Uterus (tissue), 4 donors: Measurements from ENCODE around the gene NRXN3. TPM values are rescaled to one million over a fixed set of nuclear protein-coding genes. Genes with fewer than 3 reads are reported as not detected.

Experiments
- DNase-seq, 2 donors: peaks; one replicate each; pipeline ENCODE4 v3.0.0-alpha.2; 2019 to 2020
- H3K27ac ChIP-seq, 2 donors: fragments of 200-600 bp; sonication (generic); 1 replicate in 1 of 2; 2 replicates in 1 of 2; pipeline ENCODE4 v1.5.1; 2016 to 2018
- H3K27me3 ChIP-seq, 2 donors: fragments of 200-600 bp; sonication (generic); one replicate each; pipeline ENCODE4 v1.5.1; 2018 to 2019; ENCODE audit warnings: control low read depth in 1 of 2
- H3K36me3 ChIP-seq, 2 donors: fragments of 200-600 bp; sonication (generic); one replicate each; pipeline ENCODE4 v1.5.1; 2019; ENCODE audit warnings: control low read depth in 1 of 2
- H3K4me1 ChIP-seq, 2 donors: fragments of 200-600 bp; sonication (generic); one replicate each; pipeline ENCODE4 v1.5.1; 2018 to 2019; ENCODE audit warnings: control low read depth in 1 of 2
- H3K4me3 ChIP-seq, 2 donors: fragments of 200-600 bp; sonication (generic); 1 replicate in 1 of 2; 2 replicates in 1 of 2; pipeline ENCODE4 v1.5.1; 2018 to 2019; ENCODE audit warnings: mild to moderate bottlenecking in 1 of 2
- H3K9me3 ChIP-seq, 2 donors: fragments of 200-600 bp; sonication (generic); one replicate each; pipeline ENCODE4 v1.5.1; 2019; ENCODE audit warnings: control low read depth in 1 of 2
- POLR2A ChIP-seq, 2 donors: fragments of 450-650 bp; IDR thresholded peaks; one replicate each; pipeline ENCODE4 v1.6.1; 2016; ENCODE audit warnings: antibody characterized with exemption in 2 of 2, mild to moderate bottlenecking in 1 of 2, moderate library complexity in 1 of 2
- intact Hi-C: fragments of 100-400 bp; cut with DNase I; formaldehyde crosslinking; loops from one replicate; pipeline ENCODE4 v1.15.1; 2023; ENCODE audit warnings: low total_unique reads
- total RNA-seq, 4 donors: library from RNA; depleted of rRNA in 3 of 4; stranded (reverse); fragments of >200 nt in 3 of 4; gene quantifications; one replicate each; pipeline versions ENCODE4 v1.1.0 to v1.2.4, GENCODE V29; 2014 to 2023
- TF ChIP-seq, protein P1 (sequence below), 4 experiments: fragments of 200-600 bp in 2 of 4; fragments of 450-650 bp in 2 of 4; sonication (generic) in 2 of 4; IDR thresholded peaks; one replicate each; pipeline ENCODE4 v1.5.1; 2016 to 2019; ENCODE audit warnings: antibody characterized with exemption in 4 of 4, mild to moderate bottlenecking in 2 of 4, moderate library complexity in 1 of 4
- donor health status: DM: yes; HTN: yes; CAD: no.

NRXN3 gene
- total RNA-seq, 4 donors from 2014 or later: 2.9 to 17.0 (median 4.4) TPM

DNA sequence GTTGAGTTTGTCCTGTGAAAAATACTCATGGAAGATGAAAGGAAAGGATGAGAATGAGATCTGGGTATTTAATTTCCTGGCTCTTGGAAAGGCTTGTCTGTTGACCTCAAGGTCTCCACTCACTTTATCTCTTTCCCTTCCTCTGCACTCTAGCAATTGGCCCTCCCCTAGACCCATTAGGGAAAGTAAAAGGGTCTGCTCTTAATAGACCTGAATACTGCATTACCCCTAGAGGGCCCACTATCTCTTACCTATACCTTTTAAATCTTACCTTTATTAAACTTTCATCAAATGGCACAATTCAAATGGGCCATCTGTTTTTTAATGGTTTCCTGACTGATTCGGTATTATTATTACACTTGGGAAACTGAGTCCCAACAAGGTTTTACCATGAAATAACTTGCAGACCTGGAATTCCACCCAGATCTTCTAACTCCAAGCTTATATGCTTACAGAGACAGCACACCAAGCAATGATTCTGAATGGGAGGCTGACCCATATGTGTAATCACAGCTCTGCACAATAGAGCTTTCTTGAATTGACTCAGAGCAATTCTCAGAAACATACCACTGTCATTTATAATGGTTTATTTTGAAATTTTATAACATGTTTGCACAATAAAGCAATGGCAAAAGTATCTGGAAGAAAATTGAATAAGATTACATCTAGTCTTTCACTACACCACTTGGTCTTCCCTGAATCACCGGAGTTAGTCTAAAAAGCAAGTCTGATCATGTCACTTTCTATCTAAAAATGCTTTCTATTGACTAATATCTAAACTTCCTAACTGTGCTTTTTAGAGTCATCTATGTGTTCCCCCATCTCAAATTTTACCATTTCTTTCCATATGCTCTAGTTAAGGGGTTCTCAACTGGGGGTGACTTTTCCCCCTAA, 618.5 kb downstream of the NRXN3 start:
- Histone ChIP-seq H3K36me3 (no peaks in the 10 kb centered on the region), H3K9me3 (no peaks in the 10 kb centered on the region), H3K27ac (no peak overlapping the region), H3K4me3 (no peak overlapping the region), H3K4me1 (no peaks in the 10 kb centered on the region), H3K27me3 (no peaks in the 10 kb centered on the region)
- DNase-seq: no peak
- intact Hi-C loops: no loop called here
- TF ChIP-seq, protein P1, sequence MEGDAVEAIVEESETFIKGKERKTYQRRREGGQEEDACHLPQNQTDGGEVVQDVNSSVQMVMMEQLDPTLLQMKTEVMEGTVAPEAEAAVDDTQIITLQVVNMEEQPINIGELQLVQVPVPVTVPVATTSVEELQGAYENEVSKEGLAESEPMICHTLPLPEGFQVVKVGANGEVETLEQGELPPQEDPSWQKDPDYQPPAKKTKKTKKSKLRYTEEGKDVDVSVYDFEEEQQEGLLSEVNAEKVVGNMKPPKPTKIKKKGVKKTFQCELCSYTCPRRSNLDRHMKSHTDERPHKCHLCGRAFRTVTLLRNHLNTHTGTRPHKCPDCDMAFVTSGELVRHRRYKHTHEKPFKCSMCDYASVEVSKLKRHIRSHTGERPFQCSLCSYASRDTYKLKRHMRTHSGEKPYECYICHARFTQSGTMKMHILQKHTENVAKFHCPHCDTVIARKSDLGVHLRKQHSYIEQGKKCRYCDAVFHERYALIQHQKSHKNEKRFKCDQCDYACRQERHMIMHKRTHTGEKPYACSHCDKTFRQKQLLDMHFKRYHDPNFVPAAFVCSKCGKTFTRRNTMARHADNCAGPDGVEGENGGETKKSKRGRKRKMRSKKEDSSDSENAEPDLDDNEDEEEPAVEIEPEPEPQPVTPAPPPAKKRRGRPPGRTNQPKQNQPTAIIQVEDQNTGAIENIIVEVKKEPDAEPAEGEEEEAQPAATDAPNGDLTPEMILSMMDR (IDR thresholded peaks at IDR 0.05): no peak
- TF ChIP-seq POLR2A (IDR thresholded peaks at IDR 0.05): no peak

DNA sequence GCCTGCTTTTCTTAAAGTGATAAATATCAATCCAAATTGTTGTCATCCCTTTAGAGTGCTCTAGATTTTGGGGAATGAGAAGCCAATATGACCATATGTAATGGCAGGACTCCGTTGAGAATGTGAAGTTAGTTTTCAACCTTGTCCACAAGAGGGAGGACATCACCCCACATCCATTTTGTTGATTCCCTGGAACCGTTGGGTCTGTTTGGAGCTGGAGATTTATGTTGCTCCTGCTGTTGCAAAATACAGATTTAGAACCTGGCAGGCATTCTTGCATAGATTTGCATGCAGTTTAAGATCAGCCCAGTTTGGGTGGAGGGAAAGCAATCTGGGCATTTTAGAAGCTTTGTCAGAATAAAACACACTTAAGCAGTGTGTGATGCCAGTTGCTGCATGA, 620.1 kb downstream of the NRXN3 start:
- DNase-seq: no peak
- H3K4me3 ChIP-seq: no peak overlapping the region
- H3K4me1 ChIP-seq: no peaks in the 10 kb centered on the region
- intact Hi-C loops: no loop called here
- H3K9me3 ChIP-seq: no peaks in the 10 kb centered on the region
- no peak overlapping the region for H3K27ac ChIP-seq
- no peaks in the 10 kb centered on the region for H3K36me3 ChIP-seq
- no peaks in the 10 kb centered on the region for H3K27me3 ChIP-seq
- TF ChIP-seq, protein P1 (IDR thresholded peaks at IDR 0.05): no peak
- no peak for TF ChIP-seq POLR2A (IDR thresholded peaks at IDR 0.05)

DNA sequence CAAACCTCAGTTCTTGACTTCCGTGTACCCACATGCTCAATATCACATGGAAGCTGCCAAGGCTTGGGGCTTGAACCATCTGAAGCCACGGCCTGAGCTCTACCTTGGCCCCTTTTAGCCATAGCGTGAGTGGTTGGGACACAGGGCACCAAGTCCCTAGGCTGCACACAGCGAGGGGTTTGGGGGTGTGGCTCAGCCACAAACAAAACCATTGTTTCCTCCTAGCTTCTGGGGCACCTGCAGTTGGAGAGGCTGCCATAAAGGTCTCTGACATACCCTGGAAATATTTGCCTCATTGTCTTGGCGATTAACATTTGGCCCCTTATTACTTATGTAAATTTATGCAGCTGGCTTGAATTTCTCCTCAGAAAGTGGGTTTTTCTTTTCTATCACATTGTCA, 628.6 kb downstream of the NRXN3 start:
- TF ChIP-seq, protein P1 (IDR thresholded peaks at IDR 0.05): no peak
- TF ChIP-seq POLR2A (IDR thresholded peaks at IDR 0.05): no peak
- intact Hi-C loops: no loop called here
- no peaks in the 10 kb centered on the region for H3K9me3 ChIP-seq
- no peak overlapping the region for H3K4me3 ChIP-seq
- H3K36me3 ChIP-seq: no peaks in the 10 kb centered on the region
- DNase-seq: no peak
- H3K27me3 ChIP-seq: no peaks in the 10 kb centered on the region
- no peaks in the 10 kb centered on the region for H3K4me1 ChIP-seq
- no peak overlapping the region for H3K27ac ChIP-seq

DNA sequence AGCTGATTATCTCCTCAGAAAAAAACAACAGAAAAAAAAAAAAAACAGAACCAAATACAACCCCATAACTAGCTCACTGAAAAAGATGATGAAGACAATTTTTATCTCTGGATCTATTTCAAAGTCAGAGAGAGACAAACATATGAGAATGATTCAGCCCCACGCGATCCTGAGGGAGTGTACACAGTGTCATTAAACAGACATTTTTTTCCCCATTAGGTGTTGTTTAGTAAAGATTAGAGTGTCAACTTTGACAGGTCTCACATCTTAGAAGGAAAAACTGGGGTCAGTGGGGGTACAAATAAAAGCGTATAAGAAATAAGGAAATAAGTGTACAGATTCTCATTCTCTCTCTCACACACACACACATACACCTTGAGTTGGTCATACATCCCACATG, 635.4 kb downstream of the NRXN3 start:
- Histone ChIP-seq H3K4me3 (no peak overlapping the region), H3K4me1 (no peaks in the 10 kb centered on the region), H3K27me3 (no peaks in the 10 kb centered on the region), H3K9me3 (no peaks in the 10 kb centered on the region), H3K27ac (no peak overlapping the region), H3K36me3 (no peaks in the 10 kb centered on the region)
- intact Hi-C loops: no loop called here
- peak in 1 of 2 donors; percentile 26 for DNase-seq
- TF ChIP-seq POLR2A (IDR thresholded peaks at IDR 0.05): no peak
- TF ChIP-seq, protein P1 (IDR thresholded peaks at IDR 0.05): no peak

DNA sequence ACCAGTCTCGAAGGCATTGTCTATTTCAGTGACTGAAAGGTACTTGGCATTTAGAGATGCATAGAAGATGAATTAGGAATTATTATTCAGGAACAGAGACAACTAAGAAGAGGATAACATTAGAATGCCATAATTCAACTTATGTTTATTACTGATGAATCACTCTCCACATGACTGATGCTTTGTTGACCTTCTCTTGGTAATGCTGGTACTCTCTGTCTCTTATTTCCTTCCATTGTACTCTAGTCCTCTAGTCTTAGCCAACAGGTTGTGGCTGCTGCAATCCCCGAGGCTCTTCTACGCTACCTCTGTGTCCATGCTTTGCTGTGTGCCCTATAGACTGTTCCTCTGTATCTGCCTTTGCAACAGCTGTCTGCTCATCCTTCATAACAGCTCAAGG, 652.9 kb downstream of the NRXN3 start:
- no peak for DNase-seq
- Histone ChIP-seq H3K9me3 (no peaks in the 10 kb centered on the region), H3K36me3 (no peaks in the 10 kb centered on the region), H3K4me1 (no peaks in the 10 kb centered on the region), H3K4me3 (no peak overlapping the region), H3K27me3 (no peaks in the 10 kb centered on the region), H3K27ac (no peak overlapping the region)
- intact Hi-C loops: no loop called here
- TF ChIP-seq POLR2A (IDR thresholded peaks at IDR 0.05): no peak
- TF ChIP-seq, protein P1 (IDR thresholded peaks at IDR 0.05): no peak
